GM19395 (cell line): Measurements from ENCODE around the gene CCNL1.
A peak's percentile ranks its signal among the peaks of the same experiment; 100 is the strongest.
"Not testable (repeated sequence)": the region's sequence is repeated elsewhere in the genome, so short reads cannot be mapped to it uniquely, and the experiment has no call there.

Experiments used
- ATAC-seq: cut with Tn5 transposase; IDR thresholded peaks from one replicate; pipeline ENCODE4 v1.9.1; 2021; ENCODE audit warnings: mild to moderate bottlenecking, moderate library complexity; ENCODE audit not compliant: unreplicated experiment

The CCNL1 gene

GRCh38 chr3:157159762-157160657 lies at the start of gene CCNL1:
Gene CCNL1 (minus strand): TSS chr3:157160147. CDS start chr3:157160094, 53 bp downstream.
- peak; percentile 79 for ATAC-seq

GRCh38 chr3:157204880-157205279 lies 44.9 kb upstream of the CCNL1 start:
- ATAC-seq, result no peak

- ATAC-seq, result no peak
These were observed 44.5 kb upstream of the CCNL1 start for GRCh38 chr3:157204431-157204830.

DNA sequence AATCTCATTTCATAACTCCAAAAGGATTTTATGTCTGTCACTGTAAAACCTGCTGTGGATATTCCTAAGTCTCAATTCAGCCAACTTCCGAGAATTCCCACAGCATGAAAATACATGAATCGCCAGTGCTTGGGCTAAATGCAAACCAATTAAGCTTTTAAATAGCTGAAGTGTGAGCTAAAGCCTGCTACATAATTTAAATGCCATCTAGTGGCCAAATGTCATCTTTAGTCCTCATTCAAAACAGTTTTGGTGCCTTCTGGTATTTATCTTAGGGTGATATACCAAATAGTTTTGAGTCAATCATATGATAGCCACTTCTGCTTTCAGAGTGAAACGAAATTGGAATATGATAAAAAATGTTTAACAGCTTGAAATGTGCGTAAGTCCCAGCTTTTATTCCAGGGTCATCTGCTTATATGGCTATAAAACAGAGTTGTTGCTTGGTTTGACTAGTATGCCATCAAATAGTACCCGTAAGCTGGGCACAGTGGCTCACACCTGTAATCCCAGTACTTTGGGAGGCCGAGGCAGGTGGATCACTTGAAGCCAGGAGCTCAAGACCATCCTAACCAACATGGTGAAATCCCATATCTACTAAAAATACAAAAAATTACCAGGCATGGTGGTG lies 41.8 kb upstream of the CCNL1 start:
- ATAC-seq, result peak; percentile 86

- no peak for ATAC-seq
These were observed 39.9 kb upstream of the CCNL1 start for GRCh38 chr3:157199841-157200240.

GRCh38 chr3:157195965-157196364 lies 36.0 kb upstream of the CCNL1 start:
- ATAC-seq, result no peak

DNA sequence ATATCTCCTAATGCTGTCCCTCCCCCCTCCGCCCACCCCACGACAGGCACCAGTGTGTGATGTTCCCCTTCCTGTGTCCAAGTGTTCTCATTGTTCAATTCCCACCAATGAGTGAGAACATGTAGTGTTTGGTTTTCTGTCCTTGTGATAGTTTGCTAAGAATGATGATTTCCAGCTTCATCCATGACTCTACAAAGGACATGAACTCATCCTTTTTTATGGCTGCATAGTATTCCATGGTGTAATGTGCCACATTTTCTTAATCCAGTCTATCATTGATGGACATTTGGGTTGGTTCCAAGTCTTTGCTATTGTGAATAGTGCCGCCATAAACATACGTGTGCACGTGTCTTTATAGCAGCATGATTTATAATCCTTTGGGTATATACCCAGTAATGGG lies 31.2 kb upstream of the CCNL1 start:
- ATAC-seq, result not testable (repeated sequence)

DNA sequence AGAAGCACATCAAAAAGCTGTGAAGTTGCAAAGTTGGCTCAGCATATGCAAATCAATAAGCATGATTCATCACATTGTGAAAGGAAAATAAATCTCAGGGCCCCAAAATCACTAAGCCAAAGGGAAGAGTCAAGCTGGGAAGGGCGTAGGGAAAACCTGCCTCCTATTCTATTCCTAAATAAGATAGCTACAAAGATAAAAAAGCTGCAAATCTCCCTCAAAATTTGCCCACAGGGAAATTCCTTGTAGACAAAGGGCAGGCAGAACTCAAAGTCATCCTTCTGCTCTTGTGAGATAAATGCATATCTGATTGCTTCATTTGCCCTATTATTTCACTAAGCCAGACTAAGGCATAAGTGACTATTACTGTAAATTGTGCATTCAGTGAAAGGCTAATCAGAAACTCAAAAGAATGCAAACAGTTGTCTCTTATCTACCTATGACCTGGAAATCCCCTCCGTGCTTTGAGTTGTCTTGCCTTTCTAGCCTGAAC lies 30.5 kb upstream of the CCNL1 start:
- ATAC-seq, result no peak

- ATAC-seq, result no peak
These were observed 28.4 kb upstream of the CCNL1 start for GRCh38 chr3:157188391-157188790.

- no peak for ATAC-seq
These were observed 22.9 kb upstream of the CCNL1 start for GRCh38 chr3:157182879-157183278.

DNA sequence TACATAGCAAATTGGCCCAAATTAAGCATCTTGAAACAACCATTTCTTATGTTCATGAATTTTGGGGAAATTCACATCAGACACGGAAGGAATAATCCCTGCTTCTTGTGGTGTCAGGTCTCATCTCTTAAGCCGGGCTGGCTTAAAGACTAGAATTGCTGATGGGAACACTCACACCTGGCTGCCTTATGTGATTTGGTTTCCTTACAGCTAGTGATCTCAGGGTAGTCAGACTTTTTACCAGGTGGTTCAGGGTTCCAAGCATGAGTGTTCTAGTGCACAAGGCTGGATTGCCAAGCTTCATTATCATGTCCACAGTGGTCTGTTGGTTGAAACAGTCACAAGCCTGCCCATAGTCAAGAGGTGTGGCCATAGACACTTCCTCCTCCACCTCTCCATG lies 20.3 kb upstream of the CCNL1 start:
- no peak for ATAC-seq

- ATAC-seq, result no peak
These were observed 19.4 kb upstream of the CCNL1 start for GRCh38 chr3:157179365-157179803.

GRCh38 chr3:157178503-157179364 lies 18.8 kb upstream of the CCNL1 start:
- not testable (repeated sequence) for ATAC-seq

DNA sequence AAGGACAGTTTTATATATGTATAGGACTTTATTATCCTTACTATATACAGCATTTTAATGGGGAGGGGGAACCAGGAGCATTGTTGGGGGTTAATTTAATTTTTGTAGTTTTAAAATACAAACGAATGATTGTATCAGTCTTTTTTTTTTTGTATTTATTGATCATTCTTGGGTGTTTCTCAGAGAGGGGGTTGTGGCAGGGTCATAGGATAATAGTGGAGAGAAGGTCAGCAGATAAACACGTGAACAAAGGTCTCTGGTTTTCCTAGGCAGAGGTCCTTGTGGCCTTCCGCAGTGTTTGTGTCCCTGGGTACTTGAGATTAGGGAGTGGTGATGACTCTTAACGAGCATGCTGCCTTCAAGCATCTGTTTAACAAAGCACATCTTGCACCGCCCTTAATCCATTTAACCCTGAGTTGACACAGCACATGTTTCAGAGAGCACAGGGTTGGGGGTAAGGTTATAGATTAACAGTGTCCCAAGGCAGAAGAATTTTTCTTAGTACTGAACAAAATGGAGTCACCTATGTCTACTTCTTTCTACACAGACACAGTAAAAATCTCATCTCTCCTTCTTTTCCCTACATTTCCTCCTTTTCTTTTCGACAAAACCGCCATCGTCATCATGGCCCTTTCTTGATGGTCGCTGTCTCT lies 18.0 kb upstream of the CCNL1 start:
- ATAC-seq, result not testable (repeated sequence)

DNA sequence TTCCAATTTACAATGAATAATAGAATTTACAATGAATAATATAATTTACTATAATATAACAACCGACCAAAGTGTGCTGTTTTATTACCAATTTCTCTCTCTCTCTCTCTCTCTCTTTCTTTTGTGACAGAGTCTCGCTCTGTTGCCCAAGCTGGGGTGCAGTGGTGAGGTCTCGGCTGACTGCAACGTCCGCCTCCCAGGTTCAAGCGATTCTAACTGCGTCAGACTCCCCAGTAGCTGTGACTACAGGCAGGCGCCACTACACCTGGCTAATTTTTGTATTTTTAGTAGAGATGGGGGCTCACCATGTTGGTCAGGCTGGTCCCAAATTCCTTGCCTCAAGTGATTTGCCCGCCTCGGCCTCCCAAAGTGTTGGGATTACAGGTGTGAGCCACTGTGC lies 17.0 kb upstream of the CCNL1 start:
- ATAC-seq, result no peak

DNA sequence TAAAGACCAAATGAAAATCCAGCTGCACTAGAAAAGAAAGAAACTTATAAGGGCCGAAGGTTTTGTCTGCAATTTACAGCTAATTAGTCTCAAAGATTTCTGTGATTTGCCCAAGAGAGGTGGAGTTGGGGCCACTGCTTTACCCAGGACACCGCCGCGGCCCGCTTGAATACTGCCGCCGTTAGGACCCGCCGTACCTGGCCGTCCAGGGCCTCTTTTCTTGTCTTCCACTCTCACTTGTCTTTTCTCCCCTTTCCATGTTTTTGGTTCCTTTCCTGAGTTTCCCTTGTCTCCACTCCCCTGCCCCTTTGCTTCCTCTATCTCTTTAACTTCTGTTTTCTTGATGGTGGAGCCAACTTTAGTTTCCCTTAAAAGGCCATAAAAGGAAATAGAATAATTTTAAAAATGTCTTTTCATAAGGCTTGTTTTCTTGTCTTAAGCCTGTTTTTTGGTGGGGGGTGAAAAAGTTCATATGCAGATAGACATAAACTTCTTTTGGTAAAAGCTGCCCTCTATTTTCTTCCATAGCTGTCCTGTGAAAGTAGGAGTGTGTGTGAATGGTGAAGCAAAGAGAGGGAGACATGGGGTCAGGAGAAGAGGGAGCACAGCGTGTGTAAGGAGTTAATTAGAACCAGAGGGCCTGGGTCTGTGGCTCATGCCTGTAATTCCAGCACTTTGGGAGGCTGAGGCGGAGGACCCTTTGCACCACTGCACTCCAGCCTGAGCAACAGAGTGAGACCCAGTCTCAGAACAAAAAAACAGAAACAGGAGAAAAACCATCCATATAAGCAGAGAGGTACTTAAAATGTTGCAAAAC lies 16.0 kb upstream of the CCNL1 start:
- ATAC-seq, result no peak

DNA sequence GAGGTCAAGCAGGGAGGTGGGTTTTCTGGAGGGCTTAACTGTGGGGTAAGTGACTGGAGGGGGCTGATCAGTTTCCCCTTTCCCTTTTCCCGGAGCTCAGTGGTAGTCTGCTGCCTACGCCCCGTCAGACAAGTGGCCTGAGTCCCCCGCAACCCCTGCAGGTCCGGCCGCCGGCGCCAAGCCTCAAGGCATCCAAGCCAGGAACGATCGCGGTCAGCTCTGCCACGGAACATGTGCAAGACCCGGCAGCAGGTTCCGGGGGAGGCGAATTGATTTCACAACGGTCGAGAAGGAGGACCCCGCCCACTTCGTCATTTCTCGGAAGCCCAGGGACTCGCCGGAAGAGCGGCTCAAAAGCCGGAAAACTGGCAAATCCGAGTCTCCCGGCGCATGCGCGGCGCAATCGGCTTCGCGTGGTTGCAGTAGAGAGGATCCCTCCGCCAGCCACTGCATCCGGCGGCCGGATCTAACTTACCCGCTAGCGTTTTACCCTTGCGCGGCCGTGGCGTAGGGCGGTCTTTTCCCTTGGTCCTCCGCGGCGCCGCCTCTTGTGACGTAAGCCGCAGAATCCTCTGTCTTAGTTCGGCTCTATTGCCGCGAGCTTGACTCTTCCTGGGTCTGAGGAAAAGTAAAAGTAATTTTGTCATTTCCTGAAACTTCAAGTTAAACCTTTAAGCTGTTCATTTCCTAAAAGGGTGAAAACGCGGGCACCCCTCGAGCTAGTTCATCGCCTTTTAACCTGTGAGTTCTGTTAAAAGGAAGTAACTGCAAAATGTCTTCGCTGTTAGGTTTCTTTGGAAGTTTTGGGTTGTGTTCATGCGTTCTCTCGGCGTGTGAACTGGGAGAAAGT lies 14.9 kb upstream of the CCNL1 start:
- ATAC-seq, result peak; percentile 97

- peak; percentile 3 for ATAC-seq
These were observed 14.3 kb upstream of the CCNL1 start for GRCh38 chr3:157174290-157174648.

- ATAC-seq, result not testable (repeated sequence)
These were observed 13.4 kb upstream of the CCNL1 start for GRCh38 chr3:157173343-157173742.
